Measurements from ENCODE around the gene FGF11. TPM values are rescaled to one million over a fixed set of nuclear protein-coding genes. Genes with fewer than 3 reads are reported as not detected.

FGF11 gene
- total and polyA plus RNA-seq, 5 experiments from 2014 or later, result 0.10 to 3.0 (median 0.32) TPM

DNA sequence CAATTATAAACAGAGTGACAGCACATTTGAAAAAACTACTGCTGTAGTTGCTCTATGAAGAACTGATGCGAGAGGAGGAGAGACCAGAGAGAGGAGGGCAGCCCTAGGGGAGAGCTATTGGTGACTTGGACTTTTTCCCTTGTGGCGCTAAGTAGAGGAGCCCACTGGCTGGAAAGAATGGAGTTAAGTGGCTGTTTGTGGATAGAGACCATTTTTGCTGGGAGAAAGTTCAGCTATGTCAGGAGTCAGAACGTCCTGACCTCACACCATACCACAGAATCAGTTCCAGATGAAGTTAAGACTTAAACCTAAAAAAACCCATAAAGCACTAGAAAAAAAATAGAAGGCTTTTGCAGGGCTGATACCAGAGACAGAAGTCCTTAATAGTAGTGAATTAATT is 46.9 kb downstream of the FGF11 start:
- peaks cover 52 to 83% (median 80%) of the 10 kb centered on the region in 4 donors for H3K4me1 Mint-ChIP-seq
- H3K27me3 Mint-ChIP-seq, result no peaks in the 10 kb centered on the region
- peaks cover 0 to 42% (median 0%) of the 10 kb centered on the region in 3 donors for H3K36me3 Mint-ChIP-seq
- H3K27ac Mint-ChIP-seq, result peak overlapping the region; percentile 1 to 85 (median 58)
- no peak for ATAC-seq
- POLR2A ChIA-PET, result interaction anchor here (0.6 to 6.4 kb wide), 13 partner anchors 10 to 594 kb away, joined by 3 to 132 read pairs (median 8); partner anchors contain the start of genes CHRNB1, TMEM102, TMEM256 and TNFSF13
- peak overlapping the region; percentile 66 to 97 (median 76) for H3K4me3 Mint-ChIP-seq
- no peaks in the 10 kb centered on the region for H3K9me3 Mint-ChIP-seq
- no peak for DNase-seq

DNA sequence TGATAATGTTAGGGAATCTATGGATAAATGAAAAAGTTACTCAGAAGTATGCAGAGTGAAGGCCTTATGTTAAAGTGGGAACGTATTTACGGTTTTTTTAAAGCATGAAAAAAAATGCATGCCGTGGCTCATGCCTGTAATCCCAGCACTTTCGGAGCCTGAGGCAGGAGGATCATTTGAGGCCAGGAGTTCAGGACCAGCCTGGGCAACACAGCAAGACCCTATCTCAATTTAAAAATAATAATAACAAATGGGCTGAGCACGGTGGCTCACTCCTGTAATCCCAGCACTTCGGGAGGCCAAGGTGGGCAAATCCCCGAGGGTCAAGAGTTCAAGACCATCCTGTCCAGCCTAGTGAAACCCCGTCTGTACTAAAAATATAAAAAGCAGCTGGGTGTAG is 50.8 kb downstream of the FGF11 start:
- peaks cover 0 to 72% (median 4%) of the 10 kb centered on the region in 3 donors for H3K36me3 Mint-ChIP-seq
- POLR2A ChIA-PET, result no interaction called here
- H3K27me3 Mint-ChIP-seq, result no peaks in the 10 kb centered on the region
- peak overlapping the region in 4 of 10 donors; percentile 1 to 74 (median 36) for H3K27ac Mint-ChIP-seq
- H3K4me3 Mint-ChIP-seq, result peak overlapping the region in 4 of 10 donors; percentile 18 to 97 (median 32)
- ATAC-seq (no peak), DNase-seq (no peak)
- H3K9me3 Mint-ChIP-seq, result no peaks in the 10 kb centered on the region
- H3K4me1 Mint-ChIP-seq, result peaks cover 54 to 85% (median 82%) of the 10 kb centered on the region in 4 donors

DNA sequence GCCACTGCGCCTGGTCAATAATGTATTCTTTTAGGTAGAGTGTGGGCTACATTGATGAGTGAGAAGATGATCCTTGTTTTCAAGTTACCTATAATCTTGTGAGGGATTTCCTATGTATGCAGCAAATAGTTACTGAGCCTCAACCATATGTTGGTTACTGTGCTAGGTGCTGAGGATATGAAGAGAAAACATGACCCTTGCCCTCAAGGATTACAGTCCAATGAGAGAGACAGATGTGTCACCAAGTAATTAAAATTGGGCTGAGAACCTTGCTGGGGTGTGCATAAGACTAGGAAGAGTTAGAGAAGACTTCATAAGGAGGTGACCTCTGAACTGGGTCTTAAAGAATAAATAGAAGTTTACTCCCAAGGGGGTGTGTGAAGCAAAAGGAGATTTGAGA is 52.3 kb downstream of the FGF11 start:
- H3K4me3 Mint-ChIP-seq, result peak overlapping the region in 2 of 10 donors; percentile 7 to 39
- peaks cover 45 to 79% (median 71%) of the 10 kb centered on the region in 4 donors for H3K4me1 Mint-ChIP-seq
- no peaks in the 10 kb centered on the region for H3K27me3 Mint-ChIP-seq
- POLR2A ChIA-PET, result interaction anchor here (0.6 to 1.1 kb wide), 3 partner anchors 16 to 55 kb away, joined by 3 to 4 read pairs (median 3); no protein-coding TSS in a partner anchor
- H3K9me3 Mint-ChIP-seq, result no peaks in the 10 kb centered on the region
- DNase-seq, result no peak
- H3K36me3 Mint-ChIP-seq, result peaks cover 0 to 81% (median 9%) of the 10 kb centered on the region in 3 donors
- no peak for ATAC-seq
- H3K27ac Mint-ChIP-seq, result peak overlapping the region in 5 of 10 donors; percentile 2 to 57 (median 34)

DNA sequence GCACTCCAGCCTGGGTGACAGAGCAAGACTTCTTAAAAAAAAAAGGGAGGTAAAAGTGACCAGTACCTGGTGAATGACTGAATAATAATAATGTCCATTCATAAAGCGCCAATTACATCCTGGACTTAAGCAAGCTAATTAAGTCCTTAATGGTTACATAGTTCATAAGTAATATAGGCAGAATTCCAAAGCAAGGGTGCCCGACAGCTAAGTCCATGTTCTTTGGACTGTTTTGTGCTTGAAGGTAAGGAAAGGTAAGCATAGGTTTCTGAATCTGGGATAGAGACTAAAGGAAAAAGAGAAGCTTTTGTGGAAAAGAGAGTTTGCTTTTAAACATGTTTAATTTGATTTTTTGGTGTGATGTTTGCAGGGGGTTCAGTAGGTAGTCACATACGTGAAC is 54.6 kb downstream of the FGF11 start:
- peaks cover 33 to 57% (median 51%) of the 10 kb centered on the region in 4 donors for H3K4me1 Mint-ChIP-seq

More for the DNA sequence above, 54.6 kb downstream of the FGF11 start:
- no peaks in the 10 kb centered on the region for H3K27me3 Mint-ChIP-seq
- ATAC-seq, result no peak
- H3K4me3 Mint-ChIP-seq, result no peak overlapping the region
- peak overlapping the region in 5 of 10 donors; percentile 33 to 86 (median 70) for H3K27ac Mint-ChIP-seq
- POLR2A ChIA-PET, result interaction anchor here (1.3 kb wide), 1 partner anchor 9 kb away, joined by 5 read pairs; the partner anchor contains the start of gene POLR2A
- no peak for DNase-seq
- H3K9me3 Mint-ChIP-seq, result no peaks in the 10 kb centered on the region
- H3K36me3 Mint-ChIP-seq, result peaks cover 0 to 91% (median 15%) of the 10 kb centered on the region in 3 donors

Other genes with a start within 250 kb of the FGF11 start
Only the 30 nearest of the 40 such genes appear.
- gene CTDNEP1, start 187.8 kb upstream of the FGF11 start, total RNA-seq, result 100 to 1,000 TPM; 138 to 142 TPM
- gene CTDNEP1, start 187.8 kb upstream of the FGF11 start, polyA plus RNA-seq, result 10 to 100 TPM; 33.6 to 42.3 (median 39.7) TPM
- gene ELP5, start 187.3 kb upstream of the FGF11 start, total RNA-seq, result 10 to 100 TPM; 35.1 to 36.1 TPM
- gene ELP5, start 187.3 kb upstream of the FGF11 start, polyA plus RNA-seq, result 10 to 100 TPM; 55.5 to 94.0 (median 70.8) TPM
- 1 to 10 TPM; 4.2 to 7.4 TPM for gene CLDN7, start 177.0 kb upstream of the FGF11 start, total RNA-seq
- gene CLDN7, start 177.0 kb upstream of the FGF11 start, polyA plus RNA-seq, result 1 to 10 TPM; 5.7 to 8.6 (median 7.1) TPM
- gene SLC2A4, start 157.8 kb upstream of the FGF11 start, total RNA-seq, result not detected
- gene SLC2A4, start 157.8 kb upstream of the FGF11 start, polyA plus RNA-seq, result not detected
- 1 to 10 TPM in 1 of 2 experiments, under 1 TPM in 1; 0.66 to 1.2 TPM for gene YBX2, start 144.9 kb upstream of the FGF11 start, total RNA-seq
- not detected for gene YBX2, start 144.9 kb upstream of the FGF11 start, polyA plus RNA-seq
- 100 to 1,000 TPM; 308 to 327 TPM for gene EIF5A, start 131.9 kb upstream of the FGF11 start, total RNA-seq
- 100 to 1,000 TPM; 209 to 690 (median 643) TPM for gene EIF5A, start 131.9 kb upstream of the FGF11 start, polyA plus RNA-seq
- gene GPS2, start 124.2 kb upstream of the FGF11 start, total RNA-seq, result 100 to 1,000 TPM; 146 to 147 TPM
- gene GPS2, start 124.2 kb upstream of the FGF11 start, polyA plus RNA-seq, result 100 to 1,000 TPM in 1 of 3 donors, 10 to 100 TPM in 2; 75.7 to 107 (median 98.6) TPM
- 10 to 100 TPM; 74.7 to 82.7 TPM for gene NEURL4, start 110.2 kb upstream of the FGF11 start, total RNA-seq
- 1 to 10 TPM in 2 of 3 donors, under 1 TPM in 1; 0.90 to 2.7 (median 1.1) TPM for gene NEURL4, start 110.2 kb upstream of the FGF11 start, polyA plus RNA-seq
- gene ACAP1, start 103.0 kb upstream of the FGF11 start, total RNA-seq, result 100 to 1,000 TPM; 450 to 466 TPM
- 100 to 1,000 TPM; 246 to 295 (median 283) TPM for gene ACAP1, start 103.0 kb upstream of the FGF11 start, polyA plus RNA-seq
- 1 to 10 TPM; 4.6 to 5.0 TPM for gene KCTD11, start 87.3 kb upstream of the FGF11 start, total RNA-seq
- 1 to 10 TPM; 1.2 to 1.6 (median 1.3) TPM for gene KCTD11, start 87.3 kb upstream of the FGF11 start, polyA plus RNA-seq
- not detected for gene TMEM95, start 84.4 kb upstream of the FGF11 start, total RNA-seq
- not detected for gene TMEM95, start 84.4 kb upstream of the FGF11 start, polyA plus RNA-seq
- 10 to 100 TPM; 20.8 to 23.1 TPM for gene TNK1, start 58.4 kb upstream of the FGF11 start, total RNA-seq
- 1 to 10 TPM; 5.8 to 8.5 (median 7.6) TPM for gene TNK1, start 58.4 kb upstream of the FGF11 start, polyA plus RNA-seq
- gene PLSCR3, start 45.0 kb upstream of the FGF11 start, total RNA-seq, result 10 to 100 TPM; 75.8 to 79.4 TPM
- gene PLSCR3, start 45.0 kb upstream of the FGF11 start, polyA plus RNA-seq, result 100 to 1,000 TPM in 2 of 3 donors, 10 to 100 TPM in 1; 90.5 to 152 (median 125) TPM
- gene TMEM256, start 35.4 kb upstream of the FGF11 start, total RNA-seq, result 10 to 100 TPM; 45.4 to 50.9 TPM
- gene TMEM256, start 35.4 kb upstream of the FGF11 start, polyA plus RNA-seq, result 10 to 100 TPM; 62.6 to 96.5 (median 81.4) TPM
- 10 to 100 TPM; 12.3 to 14.7 TPM for gene NLGN2, start 31.7 kb upstream of the FGF11 start, total RNA-seq
- under 1 TPM; 0.03 to 0.23 (median 0.08) TPM for gene NLGN2, start 31.7 kb upstream of the FGF11 start, polyA plus RNA-seq
- gene SPEM1, start 19.2 kb upstream of the FGF11 start, total RNA-seq, result not detected
- gene SPEM1, start 19.2 kb upstream of the FGF11 start, polyA plus RNA-seq, result not detected
- not detected for gene SPEM2, start 13.9 kb upstream of the FGF11 start, total RNA-seq
- not detected for gene SPEM2, start 13.9 kb upstream of the FGF11 start, polyA plus RNA-seq
- not detected for gene SPEM3, start 10.7 kb upstream of the FGF11 start, total RNA-seq
- gene SPEM3, start 10.7 kb upstream of the FGF11 start, polyA plus RNA-seq, result not detected
- 10 to 100 TPM; 12.2 to 12.8 TPM for gene TMEM102, start 4.1 kb upstream of the FGF11 start, total RNA-seq
- gene TMEM102, start 4.1 kb upstream of the FGF11 start, polyA plus RNA-seq, result 10 to 100 TPM in 2 of 3 donors, 1 to 10 TPM in 1; 9.8 to 19.1 (median 12.1) TPM
- gene CHRNB1, start 5.5 kb downstream of the FGF11 start, total RNA-seq, result 1 to 10 TPM; 5.4 to 7.3 TPM
- gene CHRNB1, start 5.5 kb downstream of the FGF11 start, polyA plus RNA-seq, result 10 to 100 TPM; 18.1 to 24.5 (median 24.3) TPM
- 100 to 1,000 TPM; 101 to 104 TPM for gene ZBTB4, start 40.1 kb downstream of the FGF11 start, total RNA-seq
- gene ZBTB4, start 40.1 kb downstream of the FGF11 start, polyA plus RNA-seq, result 10 to 100 TPM; 16.8 to 28.4 (median 19.7) TPM
- gene SLC35G6, start 41.9 kb downstream of the FGF11 start, total RNA-seq, result not detected
- gene SLC35G6, start 41.9 kb downstream of the FGF11 start, polyA plus RNA-seq, result not detected
- 100 to 1,000 TPM; 186 to 193 TPM for gene POLR2A, start 44.9 kb downstream of the FGF11 start, total RNA-seq
- gene POLR2A, start 44.9 kb downstream of the FGF11 start, polyA plus RNA-seq, result 10 to 100 TPM; 31.1 to 68.0 (median 47.3) TPM
- gene TNFSF12, start 109.5 kb downstream of the FGF11 start, total RNA-seq, result 10 to 100 TPM; 25.7 to 26.6 TPM
- gene TNFSF12, start 109.5 kb downstream of the FGF11 start, polyA plus RNA-seq, result 10 to 100 TPM; 19.3 to 28.6 (median 25.8) TPM
- gene TNFSF13, start 119.2 kb downstream of the FGF11 start, total RNA-seq, result 1 to 10 TPM; 2.9 to 3.0 TPM
- 1 to 10 TPM; 1.2 to 3.7 (median 2.1) TPM for gene TNFSF13, start 119.2 kb downstream of the FGF11 start, polyA plus RNA-seq
- 10 to 100 TPM; 48.0 to 56.8 TPM for gene SENP3, start 122.4 kb downstream of the FGF11 start, total RNA-seq
- gene SENP3, start 122.4 kb downstream of the FGF11 start, polyA plus RNA-seq, result 10 to 100 TPM; 13.8 to 14.1 (median 14.0) TPM
- 1 to 10 TPM; 4.4 to 4.6 TPM for gene CD68, start 140.1 kb downstream of the FGF11 start, total RNA-seq
- gene CD68, start 140.1 kb downstream of the FGF11 start, polyA plus RNA-seq, result under 1 TPM; 0.15 to 0.59 (median 0.31) TPM
- gene MPDU1, start 144.3 kb downstream of the FGF11 start, total RNA-seq, result 10 to 100 TPM; 25.6 to 31.8 TPM
- gene MPDU1, start 144.3 kb downstream of the FGF11 start, polyA plus RNA-seq, result 10 to 100 TPM; 33.9 to 48.9 (median 41.3) TPM
- under 1 TPM; 0.55 to 0.93 TPM for gene SOX15, start 150.6 kb downstream of the FGF11 start, total RNA-seq
- gene SOX15, start 150.6 kb downstream of the FGF11 start, polyA plus RNA-seq, result not detected
- gene FXR2, start 175.4 kb downstream of the FGF11 start, total RNA-seq, result 10 to 100 TPM; 36.6 to 39.0 TPM
- gene FXR2, start 175.4 kb downstream of the FGF11 start, polyA plus RNA-seq, result 10 to 100 TPM; 11.8 to 17.8 (median 12.4) TPM

All from naive thymus-derived CD8-positive, alpha-beta T cell (primary cell).